DND-41 (cell line): ENCODE results near the gene TRMT61B.

ENCODE experiments used
- ATAC-seq: fragments of 200-7000 bp; cut with Tn5 transposase; 3 replicates; pipeline ENCODE4 v1.9.1; 2021; ENCODE audit warnings: low read depth; ENCODE audit not compliant: insufficient read depth
- DNase-seq: peaks from one replicate; pipeline ENCODE4 v3.0.0-alpha.2; 2020
- H2AFZ ChIP-seq: 2 replicates; pipeline ENCODE4 v1.6.0; 2012; ENCODE audit warnings: low read depth, low read length
- H3K27ac ChIP-seq: 2 replicates; pipeline ENCODE4 v1.5.1; 2012; ENCODE audit warnings: low read length, inconsistent platforms
- H3K27me3 ChIP-seq: fragments of 200-600 bp; sonication (generic); 2 replicates; pipeline ENCODE4 v1.6.0; 2012; ENCODE audit warnings: low read length, mild to moderate bottlenecking, inconsistent platforms; ENCODE audit not compliant: insufficient read depth, poor library complexity
- H3K36me3 ChIP-seq: 2 replicates; pipeline ENCODE4 v1.5.1; 2012; ENCODE audit warnings: low read length, inconsistent platforms; ENCODE audit not compliant: insufficient read depth
- H3K4me1 ChIP-seq: 2 replicates; pipeline ENCODE4 v1.5.1; 2012; ENCODE audit warnings: mild to moderate bottlenecking, low read length; ENCODE audit not compliant: insufficient read depth
- H3K4me2 ChIP-seq: 2 replicates; pipeline ENCODE4 v1.6.0; 2012; ENCODE audit warnings: mild to moderate bottlenecking, moderate library complexity, low read length, inconsistent platforms; ENCODE audit not compliant: insufficient read depth
- H3K4me3 ChIP-seq, 2 experiments: fragments of 200-600 bp in 1 of 2; shearing (Covaris generic) in 1 of 2; 2 replicates each; pipeline ENCODE4 v1.5.1; 2012 to 2016; ENCODE audit warnings: inconsistent platforms in 2 of 2, low read length in 2 of 2, mild to moderate bottlenecking in 2 of 2, low read depth in 1 of 2, moderate library complexity in 1 of 2
- H3K79me2 ChIP-seq: 2 replicates; pipeline ENCODE4 v1.6.0; 2012; ENCODE audit warnings: low read length, inconsistent platforms; ENCODE audit not compliant: insufficient read depth
- H3K9ac ChIP-seq: 2 replicates; pipeline ENCODE4 v1.6.0; 2012; ENCODE audit warnings: low read depth, mild to moderate bottlenecking, inconsistent platforms, low read length, moderate library complexity
- H3K9me3 ChIP-seq: 2 replicates; pipeline ENCODE4 v1.5.1; 2012; ENCODE audit warnings: low read length, moderate library complexity, mild to moderate bottlenecking, inconsistent platforms; ENCODE audit not compliant: insufficient read depth, severe bottlenecking
- H4K20me1 ChIP-seq: 2 replicates; pipeline ENCODE4 v1.6.0; 2012; ENCODE audit warnings: low read length; ENCODE audit not compliant: insufficient read depth
- EZH2 ChIP-seq: IDR thresholded peaks from 3 replicates; pipeline ENCODE4 v1.6.1; 2012; ENCODE audit warnings: borderline replicate concordance, low read depth, mild to moderate bottlenecking, moderate library complexity, low read length, inconsistent platforms; ENCODE audit not compliant: severe bottlenecking
- TF ChIP-seq, protein P1 (sequence below): IDR thresholded peaks from 2 replicates; pipeline ENCODE4 v1.5.1; 2012; ENCODE audit warnings: borderline replicate concordance, low read length, moderate library complexity, mild to moderate bottlenecking; ENCODE audit not compliant: poor library complexity, severe bottlenecking; ENCODE audit errors: extremely low read depth

Gene TRMT61B

DNA sequence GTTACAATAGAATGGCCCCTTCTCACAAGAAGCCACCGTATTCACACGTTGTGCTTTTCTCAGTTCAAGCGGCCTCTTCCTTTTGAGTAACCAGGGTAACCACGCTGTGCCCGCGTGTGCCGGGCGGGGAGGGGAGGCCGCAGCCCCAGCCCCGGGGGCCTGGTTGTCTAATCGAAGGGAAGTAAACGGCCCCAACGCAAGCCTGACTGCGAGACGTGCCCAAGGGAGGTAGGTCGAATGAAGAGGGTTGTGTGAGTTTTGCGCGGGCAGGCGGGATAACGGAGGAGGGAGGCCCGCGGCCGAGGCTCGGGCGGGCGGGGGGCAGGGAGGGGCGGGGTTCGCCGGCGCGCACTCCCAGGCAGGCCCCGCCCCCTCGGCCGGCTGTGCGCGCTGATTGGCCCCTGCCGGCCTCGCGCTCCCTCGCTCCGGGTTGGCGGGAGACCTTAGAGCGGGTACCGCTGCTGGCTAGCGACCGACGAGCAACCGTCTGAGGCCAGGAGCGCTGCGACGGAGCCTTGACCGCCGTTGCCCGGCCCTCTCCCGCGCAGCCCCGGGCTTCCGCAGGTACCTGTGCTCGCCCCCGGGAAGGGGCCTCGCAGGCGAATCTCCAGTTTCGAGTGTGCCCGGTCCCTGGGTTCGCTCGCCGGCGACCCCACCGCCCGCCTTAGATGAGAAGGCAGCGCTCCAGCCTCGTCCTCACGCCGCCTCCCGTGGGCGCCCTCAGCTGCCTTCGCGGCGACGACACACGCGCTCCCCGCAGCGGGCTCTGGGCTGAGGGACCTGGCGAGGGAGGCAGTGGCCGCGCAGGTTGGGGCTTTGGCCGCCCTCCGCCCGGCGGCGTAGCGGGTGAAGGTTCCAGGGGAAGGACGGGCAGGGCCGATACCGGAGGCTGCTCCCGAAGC is 59.5 kb downstream of the TRMT61B start, which contains the start of gene SPDYA:
TSS of gene SPDYA (plus strand) at position 451 of the 902 bp plus-strand sequence. CDS start 5,181 bp downstream, outside the sequence.
- H3K9me3 ChIP-seq = no peaks in the 10 kb centered on the region
- H3K4me1 ChIP-seq = no peaks in the 10 kb centered on the region
- H2AFZ ChIP-seq = no peak within 1 kb of the TSS
- no peak within 1 kb of the TSS for H3K27ac ChIP-seq
- ATAC-seq (no peak), DNase-seq (no peak)
- H3K4me2 ChIP-seq = no peak within 1 kb of the TSS
- H3K36me3 ChIP-seq = peaks cover 6% of the 10 kb centered on the region; the same call in 1 of the 2 replicates
- no peaks in the 10 kb centered on the region for H4K20me1 ChIP-seq
- H3K79me2 ChIP-seq = no peaks in the 10 kb centered on the region
- TF ChIP-seq, protein P1, sequence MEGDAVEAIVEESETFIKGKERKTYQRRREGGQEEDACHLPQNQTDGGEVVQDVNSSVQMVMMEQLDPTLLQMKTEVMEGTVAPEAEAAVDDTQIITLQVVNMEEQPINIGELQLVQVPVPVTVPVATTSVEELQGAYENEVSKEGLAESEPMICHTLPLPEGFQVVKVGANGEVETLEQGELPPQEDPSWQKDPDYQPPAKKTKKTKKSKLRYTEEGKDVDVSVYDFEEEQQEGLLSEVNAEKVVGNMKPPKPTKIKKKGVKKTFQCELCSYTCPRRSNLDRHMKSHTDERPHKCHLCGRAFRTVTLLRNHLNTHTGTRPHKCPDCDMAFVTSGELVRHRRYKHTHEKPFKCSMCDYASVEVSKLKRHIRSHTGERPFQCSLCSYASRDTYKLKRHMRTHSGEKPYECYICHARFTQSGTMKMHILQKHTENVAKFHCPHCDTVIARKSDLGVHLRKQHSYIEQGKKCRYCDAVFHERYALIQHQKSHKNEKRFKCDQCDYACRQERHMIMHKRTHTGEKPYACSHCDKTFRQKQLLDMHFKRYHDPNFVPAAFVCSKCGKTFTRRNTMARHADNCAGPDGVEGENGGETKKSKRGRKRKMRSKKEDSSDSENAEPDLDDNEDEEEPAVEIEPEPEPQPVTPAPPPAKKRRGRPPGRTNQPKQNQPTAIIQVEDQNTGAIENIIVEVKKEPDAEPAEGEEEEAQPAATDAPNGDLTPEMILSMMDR = no peak
- TF ChIP-seq EZH2 = no peak
- H3K27me3 ChIP-seq = no peaks in the 10 kb centered on the region
- no peak within 1 kb of the TSS for H3K9ac ChIP-seq
- no peak within 1 kb of the TSS for H3K4me3 ChIP-seq

DNA sequence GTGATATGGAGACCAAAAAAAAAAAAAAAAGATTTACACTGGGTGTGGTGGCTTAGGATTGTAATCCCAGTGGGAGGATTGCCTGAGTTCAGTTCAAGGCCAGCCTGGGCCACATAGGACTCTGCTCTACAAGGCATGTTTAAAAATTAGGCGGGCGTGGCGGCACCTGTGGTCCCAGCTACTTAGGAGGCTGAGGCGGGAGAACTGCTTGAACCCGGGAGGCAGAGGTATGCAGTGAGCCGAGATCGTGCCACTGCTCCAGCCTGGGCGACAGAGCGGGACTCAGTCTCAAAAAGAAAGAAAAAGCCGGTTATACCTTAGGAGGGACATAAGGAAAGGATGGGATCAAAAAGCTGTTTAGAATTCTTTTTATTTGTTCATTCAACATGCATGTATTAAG is 60.2 kb downstream of the TRMT61B start:
- Histone ChIP-seq H4K20me1 (no peaks in the 10 kb centered on the region), H3K9me3 (no peaks in the 10 kb centered on the region), H3K4me3 (no peak overlapping the region), H3K4me1 (no peaks in the 10 kb centered on the region), H3K27ac (no peak overlapping the region), H3K79me2 (no peaks in the 10 kb centered on the region), H3K27me3 (no peaks in the 10 kb centered on the region), H3K9ac (no peak overlapping the region), H2AFZ (no peak overlapping the region), H3K4me2 (no peak overlapping the region), H3K36me3 (peaks cover 11% of the 10 kb centered on the region; the same call in 1 of the 2 replicates)
- TF ChIP-seq, protein P1 = no peak
- TF ChIP-seq EZH2 = no peak
- DNase-seq (no peak), ATAC-seq (no peak)

DNA sequence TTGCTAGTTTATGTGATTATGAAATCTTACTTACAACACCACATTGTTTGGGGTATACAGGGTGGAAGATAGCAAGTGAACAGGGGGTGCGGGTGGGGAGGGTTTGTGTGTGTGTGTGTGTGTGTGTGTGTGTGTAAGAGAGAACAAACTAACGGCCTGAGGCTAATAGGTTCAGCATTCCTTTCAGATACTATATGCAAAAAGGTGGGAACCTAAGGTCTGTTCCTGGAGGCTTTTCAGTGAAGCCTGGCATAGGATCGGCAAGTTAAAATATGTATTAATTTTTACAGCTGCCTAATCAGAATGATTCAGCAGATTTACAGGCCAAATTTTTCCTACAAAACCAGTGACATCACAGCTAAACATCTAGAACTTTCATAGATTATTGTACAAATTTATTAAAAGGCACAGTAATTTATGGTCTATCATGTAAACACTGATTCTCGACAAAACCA is 67.1 kb downstream of the TRMT61B start:
- ATAC-seq = no peak
- H3K79me2 ChIP-seq = peaks cover 2% of the 10 kb centered on the region; the same call in 1 of the 2 replicates
- H3K27ac ChIP-seq = no peak overlapping the region
- no peak overlapping the region for H3K4me2 ChIP-seq
- peaks cover 62% of the 10 kb centered on the region for H3K36me3 ChIP-seq
- no peak overlapping the region for H2AFZ ChIP-seq
- TF ChIP-seq, protein P1 = no peak
- no peak for TF ChIP-seq EZH2
- H3K9ac ChIP-seq = no peak overlapping the region
- H3K4me1 ChIP-seq = no peaks in the 10 kb centered on the region
- H4K20me1 ChIP-seq = no peaks in the 10 kb centered on the region; the same call in 1 of the 2 replicates
- H3K9me3 ChIP-seq = no peaks in the 10 kb centered on the region
- H3K4me3 ChIP-seq = no peak overlapping the region
- H3K27me3 ChIP-seq = no peaks in the 10 kb centered on the region
- no peak for DNase-seq
